HepG2 (cell line): ENCODE results near the gene RAD21L1. TPM values are rescaled to one million over a fixed set of nuclear protein-coding genes. Genes with fewer than 3 reads are reported as not detected.

ENCODE experiments used
- ATAC-seq: fragments of 200-7000 bp; cut with Tn5 transposase; 3 replicates; pipeline ENCODE4 v1.9.1; 2020; ENCODE audit warnings: mild to moderate bottlenecking, moderate library complexity
- BruUV-seq: library from RNA; stranded (reverse); fragments of 400-500 nt; replicated peaks from 2 replicates; lab custom pipeline; 2021; lab: Mats Ljungman, UMichigan
- CTCF ChIA-PET: fragments of 300-600 bp; formaldehyde crosslinking; extraction: SDS; loops from one replicate; lab custom pipeline; 2021; ENCODE audit warnings: low total read pairs, inconsistent platforms, low intra/inter-chr PET ratio; lab: Yijun Ruan, JAX
- POLR2A ChIA-PET: fragments of 350-600 bp; sonication (Branson Sonifier 250); formaldehyde crosslinking; loops from one replicate; lab custom pipeline; 2020; ENCODE audit warnings: antibody characterized with exemption, inconsistent platforms; lab: Yijun Ruan, JAX
- DNase-seq: peaks from one replicate; pipeline ENCODE4 v3.0.0-alpha.2; 2015; ENCODE audit warnings: low spot score
- FAIRE-seq: peaks from 3 replicates; lab custom pipeline; 2011; peaks lifted over from hg19 to GRCh38; lab: Jason Lieb, UNC
- H2AFZ ChIP-seq: one replicate; pipeline ENCODE4 v1.6.1; 2011; ENCODE audit warnings: low read length, inconsistent platforms
- H3K27ac ChIP-seq: fragments of 300-600 bp; 3 replicates; pipeline ENCODE4 v1.8.0; 2011; ENCODE audit warnings: mixed run types, mild to moderate bottlenecking, mixed read lengths, low read length, inconsistent platforms; ENCODE audit not compliant: insufficient read depth; ENCODE audit errors: extremely low read length
- H3K27me3 ChIP-seq, 2 experiments: fragments of 200-600 bp in 1 of 2; 2 replicates in 1 of 2; 3 replicates in 1 of 2; pipeline versions ENCODE4 v1.6.0 to v1.8.0; 2011; ENCODE audit warnings: low read length in 2 of 2, mild to moderate bottlenecking in 2 of 2, moderate library complexity in 2 of 2, inconsistent platforms in 1 of 2; ENCODE audit not compliant: insufficient read depth in 2 of 2, control insufficient read depth in 1 of 2
- H3K36me3 ChIP-seq, 2 experiments: fragments of 200-600 bp in 1 of 2; replicated peaks in 1 of 2; 2 replicates in 1 of 2; 3 replicates in 1 of 2; pipeline versions ENCODE4 v1.5.1 to v1.8.0; 2011; ENCODE audit warnings: low read length in 2 of 2, inconsistent platforms in 1 of 2; ENCODE audit not compliant: insufficient read depth in 2 of 2, control insufficient read depth in 1 of 2
- H3K4me1 ChIP-seq: 2 replicates; pipeline ENCODE4 v1.5.1; 2012; ENCODE audit warnings: low read length, inconsistent platforms; ENCODE audit not compliant: insufficient read depth
- H3K4me2 ChIP-seq: 2 replicates; pipeline ENCODE4 v1.6.0; 2011; ENCODE audit warnings: low read depth, low read length, inconsistent platforms
- H3K4me3 ChIP-seq, 3 experiments: fragments of 200-600 bp in 1 of 3; sonication (generic), shearing (Covaris generic) in 1 of 3; replicated peaks in 1 of 3; 2 replicates each; pipeline ENCODE4 v1.5.1; 2011 to 2016; ENCODE audit warnings: low read length in 3 of 3, inconsistent platforms in 2 of 3, low read depth in 2 of 3, mild to moderate bottlenecking in 2 of 3, control low read depth in 1 of 3, mixed read lengths in 1 of 3; ENCODE audit not compliant: insufficient read depth in 1 of 3
- H3K79me2 ChIP-seq: one replicate; pipeline ENCODE4 v1.6.1; 2011; ENCODE audit warnings: low read length, inconsistent platforms; ENCODE audit not compliant: insufficient read depth
- H3K9ac ChIP-seq: 2 replicates; pipeline ENCODE4 v1.6.0; 2011; ENCODE audit warnings: mild to moderate bottlenecking, low read depth, low read length, inconsistent platforms; ENCODE audit not compliant: insufficient read depth
- H3K9me3 ChIP-seq: 2 replicates; pipeline ENCODE4 v1.5.1; 2012; ENCODE audit warnings: mild to moderate bottlenecking, low read length
- H4K20me1 ChIP-seq: 2 replicates; pipeline ENCODE4 v1.6.0; 2011; ENCODE audit warnings: inconsistent platforms, mild to moderate bottlenecking, low read length, moderate library complexity; ENCODE audit not compliant: insufficient read depth
- ARID5B ChIP-seq: IDR thresholded peaks from 2 replicates; pipeline ENCODE4 v1.4.0; 2020; ENCODE audit warnings: mild to moderate bottlenecking, missing genetic modification reagents
- CREB1 ChIP-seq, 2 experiments: fragments of 450-650 bp in 1 of 2; IDR thresholded peaks; 2 replicates each; pipeline ENCODE4 v1.6.1; 2016 to 2017; ENCODE audit warnings: control low read depth in 1 of 2, mild to moderate bottlenecking in 1 of 2, missing compliant biosample characterization in 1 of 2, missing genetic modification characterization in 1 of 2
- DDIT3 ChIP-seq: sonication (generic); formaldehyde crosslinking; IDR thresholded peaks from 2 replicates; pipeline ENCODE4 v1.4.0; 2020; ENCODE audit warnings: mild to moderate bottlenecking, missing genetic modification reagents
- E2F5 ChIP-seq: sonication (generic); formaldehyde crosslinking; conservative IDR thresholded peaks from 2 replicates; pipeline ENCODE4 v1.4.0; 2020; ENCODE audit warnings: missing genetic modification reagents
- HNF4A ChIP-seq: sonication (generic); formaldehyde crosslinking; IDR thresholded peaks from 2 replicates; pipeline ENCODE4 v1.4.0; 2020; ENCODE audit warnings: missing genetic modification reagents
- KLF12 ChIP-seq: sonication (generic); formaldehyde crosslinking; IDR thresholded peaks from 2 replicates; pipeline ENCODE4 v1.4.0; 2020; ENCODE audit warnings: missing genetic modification reagents, borderline replicate concordance
- NFATC3 ChIP-seq: sonication (generic); formaldehyde crosslinking; IDR thresholded peaks from 2 replicates; pipeline ENCODE4 v1.5.1; 2020; ENCODE audit warnings: mild to moderate bottlenecking, missing genetic modification reagents
- RFX3 ChIP-seq: IDR thresholded peaks from 2 replicates; pipeline ENCODE4 v1.6.1; 2016; ENCODE audit warnings: missing biosample characterization, missing genetic modification reagents
- SRSF1 ChIP-seq: fragments of 200-400 bp; formaldehyde crosslinking; optimal IDR thresholded peaks from 2 replicates; pipeline ENCODE3; 2017; ENCODE audit warnings: mild to moderate bottlenecking, low read depth, low read length, moderate library complexity
- TBX2 ChIP-seq: sonication (generic); formaldehyde crosslinking; IDR thresholded peaks from 2 replicates; pipeline ENCODE4 v1.5.0; 2020; ENCODE audit warnings: missing genetic modification reagents, mild to moderate bottlenecking, borderline replicate concordance
- ZBTB33 ChIP-seq: sonication (generic); formaldehyde crosslinking; IDR thresholded peaks from 2 replicates; pipeline ENCODE4 v1.4.0; 2020; ENCODE audit warnings: missing genetic modification reagents
- ZFP82 ChIP-seq: sonication (generic); formaldehyde crosslinking; IDR thresholded peaks from 2 replicates; pipeline ENCODE4 v1.5.1; 2020; ENCODE audit warnings: mild to moderate bottlenecking, missing genetic modification reagents, borderline replicate concordance
- ZNF484 ChIP-seq: sonication (generic); formaldehyde crosslinking; IDR thresholded peaks from 2 replicates; pipeline ENCODE4 v1.5.1; 2020; ENCODE audit warnings: mild to moderate bottlenecking, low read depth, missing genetic modification reagents, borderline replicate concordance
- ZNF570 ChIP-seq: sonication (generic); formaldehyde crosslinking; IDR thresholded peaks from 2 replicates; pipeline ENCODE4 v1.4.0; 2020; ENCODE audit warnings: mild to moderate bottlenecking, missing genetic modification reagents, borderline replicate concordance
- WGBS: methylation state at CpG from one replicate; pipeline ENCODE4 v1.1.6; 2017; ENCODE audit warnings: low lambda C conversion rate; 5-methylcytosine and 5-hydroxymethylcytosine counted together
- in situ Hi-C: cut with HindIII; loops from 2 replicates; pipeline ENCODE4 v1.10.0; 2017; ENCODE audit warnings: low pct_unique_long_range_greater_than_20kb; ENCODE audit not compliant: extremely low pct_ligation_motif_present
- intact Hi-C: fragments of 100-400 bp; cut with micrococcal nuclease; formaldehyde crosslinking; loops from one replicate; pipeline ENCODE4 v1.10.0; 2022; ENCODE audit not compliant: unreplicated experiment
- polyA plus RNA-seq, 8 experiments: library from polyadenylated mRNA; depleted of rRNA in 3 of 8; stranded (reverse) in 7 of 8; unstranded in 1 of 8; fragments of >200 nt; fragmentation: Illumina TruSeq in 4 of 8; extraction: Trizol in 4 of 8; gene quantifications; 2 replicates each; pipeline versions ENCODE4 v1.2.1 to v1.2.3, GENCODE V29; 2011 to 2016; ENCODE audit warnings: low read depth in 4 of 8, missing spikeins in 1 of 8, mixed read lengths in 1 of 8; ENCODE audit not compliant: insufficient read depth in 1 of 8
- total RNA-seq, 5 experiments: library from RNA; depleted of rRNA; stranded (reverse); fragments of >200 nt; fragmentation: Illumina TruSeq; extraction: Trizol; gene quantifications; 2 replicates each; pipeline ENCODE4 v1.2.3, GENCODE V29; 2016; ENCODE audit warnings: low read depth in 1 of 5

Gene RAD21L1
- total and polyA plus RNA-seq, 2 of the 13 experiments (the other 11 are each of a cell fraction or from before 2014, with no cell fraction given) = not detected

- H3K4me2 ChIP-seq = no peak overlapping the region
- FAIRE-seq = no peak
- TF ChIP-seq E2F5 (CRISPR knock-in tag) (no peak), ZBTB33 (CRISPR knock-in tag) (no peak), ZNF570 (no peak), HNF4A (no peak), ZNF484 (CRISPR knock-in tag) (no peak), CREB1 (IDR thresholded peaks at IDR 0.05) (no peak), CREB1 (CRISPR knock-in tag; IDR thresholded peaks at IDR 0.05) (no peak), DDIT3 (no peak), NFATC3 (CRISPR knock-in tag) (no peak), ARID5B (no peak), KLF12 (CRISPR knock-in tag) (no peak), SRSF1 (no peak), TBX2 (CRISPR knock-in tag) (no peak), RFX3 (CRISPR knock-in tag) (no peak), ZFP82 (CRISPR knock-in tag) (no peak)
- TF ChIP-seq, all 625 proteins: peak for 0
- POLR2A ChIA-PET = no interaction called here
- no peaks in the 10 kb centered on the region for H4K20me1 ChIP-seq
- WGBS = 25% methylated on average over 9 of the region's 9 CpGs
- H3K36me3 ChIP-seq = no peaks in the 10 kb centered on the region
- no peak overlapping the region for H2AFZ ChIP-seq
- CTCF ChIA-PET = no interaction called here
- H3K4me3 ChIP-seq = no peak overlapping the region
- in situ Hi-C loops = no loop called here
- no peaks in the 10 kb centered on the region for H3K4me1 ChIP-seq
- H3K27me3 ChIP-seq = peaks cover 9 to 62% of the 10 kb centered on the region in 2 experiments; a peak in 4 of 5 replicates
- H3K79me2 ChIP-seq = no peaks in the 10 kb centered on the region
- intact Hi-C loops = no loop called here
- H3K9ac ChIP-seq = no peak overlapping the region
- DNase-seq (no peak), ATAC-seq (no peak)
- no TSS peak for BruUV-seq
- no peaks in the 10 kb centered on the region for H3K9me3 ChIP-seq
- H3K27ac ChIP-seq = no peak overlapping the region
These were observed 75.2 kb downstream of the RAD21L1 start for GRCh38 chr20:1301031-1301529.
